Measurements from ENCODE around the gene C19orf33. TPM values are rescaled to one million over a fixed set of nuclear protein-coding genes. Genes with fewer than 3 reads are reported as not detected.

Gene C19orf33
- total and polyA plus RNA-seq, 9 of the 15 experiments (the other 6 are each of a cell fraction or from before 2014, with no cell fraction given): 3.2 TPM; not detected in 8

DNA sequence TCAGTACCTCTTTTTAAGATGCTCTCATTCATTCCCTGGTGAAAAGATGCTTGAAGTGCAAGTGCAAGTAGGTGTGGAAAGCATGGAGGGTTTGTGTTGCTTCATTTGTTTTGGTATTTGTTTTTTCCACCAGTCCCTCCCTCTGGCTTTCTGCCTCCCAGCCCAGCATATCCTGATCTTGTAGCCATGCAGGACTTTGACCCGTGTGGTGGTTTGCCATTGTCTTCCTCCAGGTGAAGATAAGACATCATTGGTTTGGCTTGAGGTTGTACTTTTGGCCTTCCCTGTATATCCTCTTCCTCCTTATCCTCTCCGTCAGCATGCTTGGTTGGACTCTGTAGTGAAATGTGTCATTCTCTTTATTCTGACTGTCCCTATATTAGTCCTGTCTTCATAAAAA lies 30.6 kb upstream of the C19orf33 start:
- TF ChIP-seq EHMT2 (IDR thresholded peaks at IDR 0.05): 0 out of 2 replicates have a peak, but pooled peaks have one; percentile 25
- TF ChIP-seq, protein P1, sequence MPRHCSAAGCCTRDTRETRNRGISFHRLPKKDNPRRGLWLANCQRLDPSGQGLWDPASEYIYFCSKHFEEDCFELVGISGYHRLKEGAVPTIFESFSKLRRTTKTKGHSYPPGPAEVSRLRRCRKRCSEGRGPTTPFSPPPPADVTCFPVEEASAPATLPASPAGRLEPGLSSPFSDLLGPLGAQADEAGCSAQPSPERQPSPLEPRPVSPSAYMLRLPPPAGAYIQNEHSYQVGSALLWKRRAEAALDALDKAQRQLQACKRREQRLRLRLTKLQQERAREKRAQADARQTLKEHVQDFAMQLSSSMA (CRISPR knock-in tag; IDR thresholded peaks at IDR 0.05): no peak
- peak in 1 of 4 experiments; percentile 25 for DNase-seq (ENCODE audit: extremely low read depth in 1 of 4, low spot score in 3 of 4)
- H3K79me2 ChIP-seq (ENCODE audit: control insufficient read depth, insufficient read depth, low read length): no peaks in the 10 kb centered on the region

DNA sequence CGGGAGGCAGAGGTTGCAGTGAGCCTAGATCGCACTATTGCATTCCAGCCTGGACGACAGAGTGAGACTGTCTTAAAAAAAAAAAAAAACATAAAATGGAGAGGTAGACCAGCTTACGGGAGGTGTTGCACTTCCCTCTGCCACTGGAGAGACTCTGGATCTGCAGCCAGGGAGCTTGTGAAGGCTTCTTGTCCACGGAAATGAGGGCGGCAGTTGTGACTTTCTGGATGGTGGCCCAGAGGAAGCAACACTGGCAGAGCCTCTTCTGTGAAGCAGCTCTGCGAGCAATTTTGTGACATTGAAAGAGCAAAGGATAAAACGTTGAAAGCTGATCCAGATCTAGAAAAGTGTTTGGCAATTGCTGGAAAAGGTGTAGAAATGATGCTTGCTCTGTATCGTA lies 29.3 kb upstream of the C19orf33 start:
- CTCF ChIA-PET (ENCODE audit: low intra/inter-chr PET ratio): no interaction called here
- H3K4me1 ChIP-seq (replicated peaks in 1 of 2; ENCODE audit: control insufficient read depth in 2 of 2, insufficient read depth in 2 of 2, low read length in 2 of 2): peaks cover 21 to 26% of the 10 kb centered on the region in 2 experiments
- H3K27ac ChIP-seq (ENCODE audit: extremely low read depth, low read depth, low read length): no peak overlapping the region
- POLR2A ChIA-PET: interaction anchor here (0.6 to 1.5 kb wide), 4 partner anchors 10 to 99 kb away, joined by 3 to 4 read pairs (median 3); no protein-coding TSS in a partner anchor
- no peak for FAIRE-seq
- intact Hi-C loops (cut with micrococcal nuclease): no loop called here
- H3K9me1 ChIP-seq (ENCODE audit: control insufficient read depth, insufficient read depth, low read length): no peaks in the 10 kb centered on the region
- in situ Hi-C loops (cut with MboI): no loop called here
- H3K4me2 ChIP-seq (ENCODE audit: insufficient read depth, low read length): no peak overlapping the region
- no peaks in the 10 kb centered on the region for H4K20me1 ChIP-seq (replicated peaks; ENCODE audit: control insufficient read depth, insufficient read depth, low read length)
- H3K36me3 ChIP-seq (ENCODE audit: control insufficient read depth, insufficient read depth, low read length): no peaks in the 10 kb centered on the region
- H3K79me2 ChIP-seq (ENCODE audit: control insufficient read depth, insufficient read depth, low read length): no peaks in the 10 kb centered on the region
- BruUV-seq (replicated peaks): no TSS peak
- ATAC-seq: no peak
- no peak overlapping the region for H3K4me3 ChIP-seq
- H3K27me3 ChIP-seq (ENCODE audit: control insufficient read depth in 2 of 2, insufficient read depth in 2 of 2, low read length in 2 of 2): no peaks in the 10 kb centered on the region
- no peaks in the 10 kb centered on the region for H3K9me3 ChIP-seq (replicated peaks; ENCODE audit: control insufficient read depth, insufficient read depth, low read depth, low read length)
- WGBS (ENCODE audit: insufficient coverage, low coverage, missing lambda C conversion rate): 58% methylated on average over 8 of the region's 9 CpGs
- peak overlapping the region in 1 of 2 experiments; percentile 37; a peak in 1 of 4 replicates for H3K9ac ChIP-seq (ENCODE audit: insufficient read depth in 1 of 2, low read depth in 2 of 2, low read length in 2 of 2)
- H2AFZ ChIP-seq (ENCODE audit: low read depth, low read length): peak overlapping the region; percentile 56; the same call in 1 of the 2 replicates
- TF ChIP-seq, protein P2, sequence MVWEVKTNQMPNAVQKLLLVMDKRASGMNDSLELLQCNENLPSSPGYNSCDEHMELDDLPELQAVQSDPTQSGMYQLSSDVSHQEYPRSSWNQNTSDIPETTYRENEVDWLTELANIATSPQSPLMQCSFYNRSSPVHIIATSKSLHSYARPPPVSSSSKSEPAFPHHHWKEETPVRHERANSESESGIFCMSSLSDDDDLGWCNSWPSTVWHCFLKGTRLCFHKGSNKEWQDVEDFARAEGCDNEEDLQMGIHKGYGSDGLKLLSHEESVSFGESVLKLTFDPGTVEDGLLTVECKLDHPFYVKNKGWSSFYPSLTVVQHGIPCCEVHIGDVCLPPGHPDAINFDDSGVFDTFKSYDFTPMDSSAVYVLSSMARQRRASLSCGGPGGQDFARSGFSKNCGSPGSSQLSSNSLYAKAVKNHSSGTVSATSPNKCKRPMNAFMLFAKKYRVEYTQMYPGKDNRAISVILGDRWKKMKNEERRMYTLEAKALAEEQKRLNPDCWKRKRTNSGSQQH (CRISPR knock-in tag; IDR thresholded peaks at IDR 0.05): no peak
- TF ChIP-seq STAG1 (CRISPR knock-in tag; IDR thresholded peaks at IDR 0.05; ENCODE audit: borderline replicate concordance): no peak
- no peak for TF ChIP-seq MCM3 (IDR thresholded peaks at IDR 0.05)
- TF ChIP-seq RBM17 (IDR thresholded peaks at IDR 0.05; ENCODE audit: borderline replicate concordance, low read depth, low read length): no peak
- TF ChIP-seq, protein P3, sequence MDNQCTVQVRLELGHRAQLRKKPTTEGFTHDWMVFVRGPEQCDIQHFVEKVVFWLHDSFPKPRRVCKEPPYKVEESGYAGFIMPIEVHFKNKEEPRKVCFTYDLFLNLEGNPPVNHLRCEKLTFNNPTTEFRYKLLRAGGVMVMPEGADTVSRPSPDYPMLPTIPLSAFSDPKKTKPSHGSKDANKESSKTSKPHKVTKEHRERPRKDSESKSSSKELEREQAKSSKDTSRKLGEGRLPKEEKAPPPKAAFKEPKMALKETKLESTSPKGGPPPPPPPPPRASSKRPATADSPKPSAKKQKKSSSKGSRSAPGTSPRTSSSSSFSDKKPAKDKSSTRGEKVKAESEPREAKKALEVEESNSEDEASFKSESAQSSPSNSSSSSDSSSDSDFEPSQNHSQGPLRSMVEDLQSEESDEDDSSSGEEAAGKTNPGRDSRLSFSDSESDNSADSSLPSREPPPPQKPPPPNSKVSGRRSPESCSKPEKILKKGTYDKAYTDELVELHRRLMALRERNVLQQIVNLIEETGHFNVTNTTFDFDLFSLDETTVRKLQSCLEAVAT (IDR thresholded peaks at IDR 0.05): no peak
- no peak for TF ChIP-seq PCBP1 (IDR thresholded peaks at IDR 0.05; ENCODE audit: low read depth, low read length, poor library complexity, severe bottlenecking)
- DNase-seq (ENCODE audit: extremely low read depth in 1 of 4, low spot score in 3 of 4): no peak

More for the DNA sequence above, 30.6 kb upstream of the C19orf33 start:
- 20% methylated on average over 2 of the region's 2 CpGs for WGBS (ENCODE audit: insufficient coverage, low coverage, missing lambda C conversion rate)
- H3K27me3 ChIP-seq (ENCODE audit: control insufficient read depth in 2 of 2, insufficient read depth in 2 of 2, low read length in 2 of 2): no peaks in the 10 kb centered on the region
- no peaks in the 10 kb centered on the region for H3K9me3 ChIP-seq (replicated peaks; ENCODE audit: control insufficient read depth, insufficient read depth, low read depth, low read length)
- no TSS peak for BruUV-seq (replicated peaks)
- ChIA-PET POLR2A (interaction anchor here (0.7 kb wide), 1 partner anchor 25 kb away, joined by 3 read pairs; no protein-coding TSS in a partner anchor), CTCF (ENCODE audit: low intra/inter-chr PET ratio) (no interaction called here)
- no peak overlapping the region for H3K4me3 ChIP-seq
- no peak overlapping the region for H3K4me2 ChIP-seq (ENCODE audit: insufficient read depth, low read length)
- H3K9me1 ChIP-seq (ENCODE audit: control insufficient read depth, insufficient read depth, low read length): no peaks in the 10 kb centered on the region
- H2AFZ ChIP-seq (ENCODE audit: low read depth, low read length): peak overlapping the region; percentile 60
- FAIRE-seq: no peak
- in situ Hi-C loops (cut with MboI): no loop called here
- peak overlapping the region in 1 of 2 experiments; percentile 14; a peak in 1 of 4 replicates for H3K9ac ChIP-seq (ENCODE audit: insufficient read depth in 1 of 2, low read depth in 2 of 2, low read length in 2 of 2)
- intact Hi-C loops (cut with micrococcal nuclease): no loop called here
- no peak for ATAC-seq
- no peak overlapping the region for H3K27ac ChIP-seq (ENCODE audit: extremely low read depth, low read depth, low read length)
- H3K36me3 ChIP-seq (ENCODE audit: control insufficient read depth, insufficient read depth, low read length): no peaks in the 10 kb centered on the region
- H3K4me1 ChIP-seq (replicated peaks in 1 of 2; ENCODE audit: control insufficient read depth in 2 of 2, insufficient read depth in 2 of 2, low read length in 2 of 2): peaks cover 29 to 37% of the 10 kb centered on the region in 2 experiments
- H4K20me1 ChIP-seq (replicated peaks; ENCODE audit: control insufficient read depth, insufficient read depth, low read length): no peaks in the 10 kb centered on the region

All from K562 (cell line).